Measurements from ENCODE around the gene SCAMP3.
"Not testable (repeated sequence)": the region's sequence is repeated elsewhere in the genome, so short reads cannot be mapped to it uniquely, and the experiment has no call there.

The SCAMP3 gene

GRCh38 chr1:155241069-155241679, 21.0 kb downstream of the SCAMP3 start:
- DNase-seq (ENCODE audit: low read depth): peak; percentile 84
- peak overlapping the region; percentile 51 for H3K4me3 ChIP-seq (ENCODE audit: low read length)
- no peak for TF ChIP-seq CTCF (IDR thresholded peaks at IDR 0.05; ENCODE audit: insufficient read depth, low read depth, low read length, missing control alignments)

GRCh38 chr1:155236451-155236850, 25.7 kb downstream of the SCAMP3 start:
- TF ChIP-seq CTCF (IDR thresholded peaks at IDR 0.05; ENCODE audit: insufficient read depth, low read depth, low read length, missing control alignments): no peak
- H3K4me3 ChIP-seq (ENCODE audit: low read length): no peak overlapping the region
- no peak for DNase-seq (ENCODE audit: low read depth)

GRCh38 chr1:155235375-155235774, 26.8 kb downstream of the SCAMP3 start:
- H3K4me3 ChIP-seq (ENCODE audit: low read length); DNase-seq (ENCODE audit: low read depth): not testable (repeated sequence)

GRCh38 chr1:155233502-155233901, 28.7 kb downstream of the SCAMP3 start:
- DNase-seq (ENCODE audit: low read depth); H3K4me3 ChIP-seq (ENCODE audit: low read length): not testable (repeated sequence)

- not testable (repeated sequence) for DNase-seq (ENCODE audit: low read depth); H3K4me3 ChIP-seq (ENCODE audit: low read length)
These were observed 29.9 kb downstream of the SCAMP3 start for GRCh38 chr1:155232001-155232978.

GRCh38 chr1:155231302-155231701, 30.9 kb downstream of the SCAMP3 start:
- DNase-seq (ENCODE audit: low read depth); H3K4me3 ChIP-seq (ENCODE audit: low read length): not testable (repeated sequence)

GRCh38 chr1:155228096-155228427, 34.1 kb downstream of the SCAMP3 start:
- no peak for TF ChIP-seq CTCF (IDR thresholded peaks at IDR 0.05; ENCODE audit: insufficient read depth, low read depth, low read length, missing control alignments)
- H3K4me3 ChIP-seq (ENCODE audit: low read length): peak overlapping the region; percentile 91
- DNase-seq (ENCODE audit: low read depth): no peak

- TF ChIP-seq CTCF (IDR thresholded peaks at IDR 0.05; ENCODE audit: insufficient read depth, low read depth, low read length, missing control alignments): no peak
- H3K4me3 ChIP-seq (ENCODE audit: low read length): peak overlapping the region; percentile 91
- DNase-seq (ENCODE audit: low read depth): peak; percentile 98
These were observed 34.7 kb downstream of the SCAMP3 start for GRCh38 chr1:155227261-155228095.

Measured in epithelial cell of esophagus (primary cell).